ENCODE measurements around the gene WBP1L.
A peak's percentile ranks its signal among the peaks of the same experiment; 100 is the strongest.

WBP1L gene

GRCh38 chr10:102773320-102773719, 29.6 kb downstream of the WBP1L start:
- ATAC-seq (ENCODE audit: low read depth) (no peak), DNase-seq (ENCODE audit: low spot score) (no peak)
- peak overlapping the region; percentile 40 for H3K27ac ChIP-seq (ENCODE audit: poor library complexity, severe bottlenecking)
- no peaks in the 10 kb centered on the region for H3K36me3 ChIP-seq (ENCODE audit: low read depth)
- H3K4me3 ChIP-seq (ENCODE audit: severe bottlenecking), result no peak overlapping the region
- H3K27me3 ChIP-seq (ENCODE audit: insufficient read depth, poor library complexity, severe bottlenecking), result no peaks in the 10 kb centered on the region
- peaks cover 66% of the 10 kb centered on the region for H3K4me1 ChIP-seq (ENCODE audit: insufficient read depth, poor library complexity, severe bottlenecking)
- TF ChIP-seq CTCF (IDR thresholded peaks at IDR 0.05; ENCODE audit: poor library complexity, severe bottlenecking), result no peak
- H3K9me3 ChIP-seq (ENCODE audit: severe bottlenecking), result no peaks in the 10 kb centered on the region

GRCh38 chr10:102773986-102774385, 30.2 kb downstream of the WBP1L start:
- TF ChIP-seq CTCF (IDR thresholded peaks at IDR 0.05; ENCODE audit: poor library complexity, severe bottlenecking), result no peak
- H3K27ac ChIP-seq (ENCODE audit: poor library complexity, severe bottlenecking), result peak overlapping the region; percentile 40
- peaks cover 70% of the 10 kb centered on the region for H3K4me1 ChIP-seq (ENCODE audit: insufficient read depth, poor library complexity, severe bottlenecking)
- DNase-seq (ENCODE audit: low spot score) (no peak), ATAC-seq (ENCODE audit: low read depth) (no peak)
- no peak overlapping the region for H3K4me3 ChIP-seq (ENCODE audit: severe bottlenecking)
- H3K27me3 ChIP-seq (ENCODE audit: insufficient read depth, poor library complexity, severe bottlenecking), result no peaks in the 10 kb centered on the region
- no peaks in the 10 kb centered on the region for H3K9me3 ChIP-seq (ENCODE audit: severe bottlenecking)
- no peaks in the 10 kb centered on the region for H3K36me3 ChIP-seq (ENCODE audit: low read depth)

- Histone ChIP-seq H3K4me1 (ENCODE audit: insufficient read depth, poor library complexity, severe bottlenecking) (peaks cover 69% of the 10 kb centered on the region), H3K27me3 (ENCODE audit: insufficient read depth, poor library complexity, severe bottlenecking) (no peaks in the 10 kb centered on the region), H3K27ac (ENCODE audit: poor library complexity, severe bottlenecking) (peak overlapping the region; percentile 98), H3K9me3 (ENCODE audit: severe bottlenecking) (no peaks in the 10 kb centered on the region), H3K36me3 (ENCODE audit: low read depth) (no peaks in the 10 kb centered on the region), H3K4me3 (ENCODE audit: severe bottlenecking) (no peak overlapping the region)
- ATAC-seq (ENCODE audit: low read depth) (no peak), DNase-seq (ENCODE audit: low spot score) (no peak)
- no peak for TF ChIP-seq CTCF (IDR thresholded peaks at IDR 0.05; ENCODE audit: poor library complexity, severe bottlenecking)
These were observed 31.6 kb downstream of the WBP1L start for GRCh38 chr10:102775201-102775934.

GRCh38 chr10:102775935-102776669, 32.4 kb downstream of the WBP1L start:
- TF ChIP-seq CTCF (IDR thresholded peaks at IDR 0.05; ENCODE audit: poor library complexity, severe bottlenecking), result no peak
- Histone ChIP-seq H3K4me3 (ENCODE audit: severe bottlenecking) (peak overlapping the region; percentile 2), H3K9me3 (ENCODE audit: severe bottlenecking) (no peaks in the 10 kb centered on the region), H3K36me3 (ENCODE audit: low read depth) (no peaks in the 10 kb centered on the region), H3K27me3 (ENCODE audit: insufficient read depth, poor library complexity, severe bottlenecking) (no peaks in the 10 kb centered on the region), H3K4me1 (ENCODE audit: insufficient read depth, poor library complexity, severe bottlenecking) (peaks cover 69% of the 10 kb centered on the region), H3K27ac (ENCODE audit: poor library complexity, severe bottlenecking) (peak overlapping the region; percentile 98)
- ATAC-seq (ENCODE audit: low read depth) (peak; percentile 28; the same call in 2 of the 3 replicates), DNase-seq (ENCODE audit: low spot score) (no peak)

All from RWPE2 (cell line).